Measurements from ENCODE around the gene EDEM1.
"Not testable (repeated sequence)": the region's sequence is repeated elsewhere in the genome, so short reads cannot be mapped to it uniquely, and the experiment has no call there.

The EDEM1 gene

GRCh38 chr3:5144316-5144994, 43.1 kb upstream of the EDEM1 start:
- TF ChIP-seq CTCF (IDR thresholded peaks at IDR 0.05; ENCODE audit: insufficient read depth, low read depth, low read length, missing control alignments), result no peak
- no peak for DNase-seq (ENCODE audit: low read depth)
- no peak overlapping the region for H3K4me3 ChIP-seq (ENCODE audit: low read depth, low read length)

- TF ChIP-seq CTCF (IDR thresholded peaks at IDR 0.05; ENCODE audit: insufficient read depth, low read depth, low read length, missing control alignments), result no peak
- no peak for DNase-seq (ENCODE audit: low read depth)
- no peak overlapping the region for H3K4me3 ChIP-seq (ENCODE audit: low read depth, low read length)
These were observed 42.4 kb upstream of the EDEM1 start for GRCh38 chr3:5145120-5145519.

- not testable (repeated sequence) for DNase-seq (ENCODE audit: low read depth); H3K4me3 ChIP-seq (ENCODE audit: low read depth, low read length)
These were observed 40.4 kb upstream of the EDEM1 start for GRCh38 chr3:5147152-5147551.

GRCh38 chr3:5149306-5149880, 38.1 kb upstream of the EDEM1 start:
- no peak for DNase-seq (ENCODE audit: low read depth)
- no peak overlapping the region for H3K4me3 ChIP-seq (ENCODE audit: low read depth, low read length)
- TF ChIP-seq CTCF (IDR thresholded peaks at IDR 0.05; ENCODE audit: insufficient read depth, low read depth, low read length, missing control alignments), result no peak

GRCh38 chr3:5151586-5151985, 35.9 kb upstream of the EDEM1 start:
- H3K4me3 ChIP-seq (ENCODE audit: low read depth, low read length), result no peak overlapping the region
- TF ChIP-seq CTCF (IDR thresholded peaks at IDR 0.05; ENCODE audit: insufficient read depth, low read depth, low read length, missing control alignments), result no peak
- no peak for DNase-seq (ENCODE audit: low read depth)

GRCh38 chr3:5153074-5153473, 34.4 kb upstream of the EDEM1 start:
- DNase-seq (ENCODE audit: low read depth), result no peak
- no peak for TF ChIP-seq CTCF (IDR thresholded peaks at IDR 0.05; ENCODE audit: insufficient read depth, low read depth, low read length, missing control alignments)
- no peak overlapping the region for H3K4me3 ChIP-seq (ENCODE audit: low read depth, low read length)

GRCh38 chr3:5155241-5155640, 32.3 kb upstream of the EDEM1 start:
- no peak for DNase-seq (ENCODE audit: low read depth)
- no peak for TF ChIP-seq CTCF (IDR thresholded peaks at IDR 0.05; ENCODE audit: insufficient read depth, low read depth, low read length, missing control alignments)
- no peak overlapping the region for H3K4me3 ChIP-seq (ENCODE audit: low read depth, low read length)
